SK-N-SH (cell line): ENCODE measurements around the gene TYK2. TPM values are rescaled to one million over a fixed set of nuclear protein-coding genes. Genes with fewer than 3 reads are reported as not detected.

Experiments used
- CTCF ChIA-PET: fragments of 300-600, 350-600 bp; formaldehyde crosslinking; extraction: SDS; loops from one replicate; lab custom pipeline; 2021; lab: Yijun Ruan, JAX
- POLR2A ChIA-PET: fragments of 350-600 bp; sonication (Branson Sonifier 250); formaldehyde crosslinking; extraction: SDS; loops from one replicate; lab custom pipeline; 2020; ENCODE audit warnings: antibody characterized with exemption, inconsistent platforms; lab: Yijun Ruan, JAX
- DNase-seq: peaks from one replicate; pipeline ENCODE4 v3.0.0; 2012
- H2AFZ ChIP-seq: fragments of 200-600 bp; sonication (generic); 2 replicates; pipeline ENCODE4 v1.8.1; 2016; ENCODE audit warnings: antibody characterized with exemption, mild to moderate bottlenecking, low read depth
- H3F3A ChIP-seq: fragments of 200-600 bp; sonication (generic); replicated peaks from 2 replicates; pipeline ENCODE3; 2016; ENCODE audit warnings: antibody characterized with exemption, mild to moderate bottlenecking; ENCODE audit not compliant: insufficient read depth
- H3K27ac ChIP-seq, 2 experiments: fragments of 200-500 bp in 1 of 2; fragments of 200-600 bp in 1 of 2; sonication (Bioruptor generic) in 1 of 2; sonication (generic), shearing (Covaris generic) in 1 of 2; 2 replicates each; pipeline versions ENCODE4 v1.5.1 to v1.6.1; 2014 to 2016; ENCODE audit warnings: low read depth in 2 of 2, inconsistent platforms in 1 of 2, low read length in 1 of 2, mild to moderate bottlenecking in 1 of 2, mixed read lengths in 1 of 2
- H3K27me3 ChIP-seq: fragments of 200-600 bp; sonication (generic), shearing (Covaris generic); 2 replicates; pipeline ENCODE4 v1.6.1; 2016; ENCODE audit warnings: mixed run types; ENCODE audit not compliant: insufficient read depth
- H3K36me3 ChIP-seq, 2 experiments: fragments of 200-500 bp in 1 of 2; fragments of 200-600 bp in 1 of 2; sonication (Bioruptor generic) in 1 of 2; sonication (generic) in 1 of 2; replicated peaks in 1 of 2; 2 replicates each; pipeline versions ENCODE3 to v1.5.1; 2014 to 2016; ENCODE audit warnings: low read length in 1 of 2, mild to moderate bottlenecking in 1 of 2; ENCODE audit not compliant: insufficient read depth in 2 of 2, control insufficient read depth in 1 of 2
- H3K4me1 ChIP-seq, 2 experiments: fragments of 200-500 bp in 1 of 2; fragments of 200-600 bp in 1 of 2; sonication (Bioruptor generic) in 1 of 2; sonication (generic), shearing (Covaris generic) in 1 of 2; 2 replicates each; pipeline versions ENCODE4 v1.5.1 to v1.6.1; 2014 to 2016; ENCODE audit warnings: low read depth in 1 of 2, low read length in 1 of 2, mixed run types in 1 of 2; ENCODE audit not compliant: insufficient read depth in 2 of 2, control insufficient read depth in 1 of 2
- H3K4me2 ChIP-seq: fragments of 200-600 bp; sonication (generic), shearing (Covaris generic); 2 replicates; pipeline ENCODE4 v1.6.1; 2017; ENCODE audit warnings: mixed run types
- H3K4me3 ChIP-seq, 2 experiments: fragments of 200-500 bp in 1 of 2; fragments of 200-600 bp in 1 of 2; sonication (Bioruptor generic) in 1 of 2; sonication (generic), shearing (Covaris generic) in 1 of 2; 2 replicates each; pipeline versions ENCODE4 v1.5.1 to v1.8.1; 2014 to 2016; ENCODE audit warnings: low read depth in 2 of 2, inconsistent platforms in 1 of 2, low read length in 1 of 2, mild to moderate bottlenecking in 1 of 2, mixed read lengths in 1 of 2, moderate library complexity in 1 of 2
- H3K79me2 ChIP-seq: fragments of 200-600 bp; sonication (generic); 2 replicates; pipeline ENCODE4 v1.8.1; 2017; ENCODE audit warnings: mild to moderate bottlenecking; ENCODE audit not compliant: insufficient read depth
- H3K9ac ChIP-seq: fragments of 200-600 bp; sonication (generic); 2 replicates; pipeline ENCODE4 v1.6.1; 2017; ENCODE audit warnings: mixed run types
- H3K9me2 ChIP-seq: fragments of 200-600 bp; sonication (generic); 2 replicates; pipeline ENCODE4 v1.6.1; 2017; ENCODE audit warnings: mixed run types
- H3K9me3 ChIP-seq: fragments of 200-600 bp; sonication (generic); 2 replicates; pipeline ENCODE4 v1.6.1; 2017; ENCODE audit warnings: mixed run types, mild to moderate bottlenecking, moderate library complexity
- H4K20me1 ChIP-seq: fragments of 200-600 bp; sonication (generic); 2 replicates; pipeline ENCODE4 v1.6.1; 2017; ENCODE audit warnings: mild to moderate bottlenecking, mixed run types; ENCODE audit not compliant: insufficient read depth
- CHD2 ChIP-seq: fragments of 150-350 bp; IDR thresholded peaks from 2 replicates; pipeline ENCODE4 v1.6.1; 2018; ENCODE audit warnings: low read length; ENCODE audit not compliant: partially characterized antibody
- EP300 ChIP-seq, 2 experiments: IDR thresholded peaks; 2 replicates each; pipeline versions ENCODE4 v1.4.0 to v1.6.1; 2012; ENCODE audit warnings: borderline replicate concordance in 1 of 2, low read depth in 1 of 2, low read length in 1 of 2
- FOSL2 ChIP-seq: IDR thresholded peaks from 2 replicates; pipeline ENCODE4 v1.4.0; 2012; ENCODE audit warnings: low read depth, mild to moderate bottlenecking, moderate library complexity, borderline replicate concordance
- FOXM1 ChIP-seq: IDR thresholded peaks from 2 replicates; pipeline ENCODE4 v1.4.0; 2012; ENCODE audit warnings: low read depth, mild to moderate bottlenecking
- GABPA ChIP-seq: IDR thresholded peaks from 2 replicates; pipeline ENCODE4 v1.4.0; 2012; ENCODE audit warnings: low read depth, mild to moderate bottlenecking
- GATA2 ChIP-seq: sonication (generic); formaldehyde crosslinking; IDR thresholded peaks from 2 replicates; pipeline ENCODE4 v1.5.0; 2020; ENCODE audit warnings: mild to moderate bottlenecking, missing genetic modification reagents
- JUND ChIP-seq: IDR thresholded peaks from 2 replicates; pipeline ENCODE4 v1.4.0; 2012
- NRF1 ChIP-seq: IDR thresholded peaks from 2 replicates; pipeline ENCODE4 v1.6.1; 2012; ENCODE audit warnings: low read depth, mild to moderate bottlenecking, low read length
- POLR2AphosphoS5 ChIP-seq: IDR thresholded peaks from 2 replicates; pipeline ENCODE4 v1.6.1; 2012; ENCODE audit warnings: low read depth, low read length
- RAD21 ChIP-seq: IDR thresholded peaks from 2 replicates; pipeline ENCODE4 v1.6.1; 2012; ENCODE audit warnings: mild to moderate bottlenecking, low read length
- RCOR1 ChIP-seq: fragments of 150-350 bp; IDR thresholded peaks from 2 replicates; pipeline ENCODE4 v1.6.1; 2017; ENCODE audit warnings: antibody characterized with exemption, low read length
- RFX5 ChIP-seq: IDR thresholded peaks from 2 replicates; pipeline ENCODE4 v1.6.1; 2012; ENCODE audit warnings: mild to moderate bottlenecking, improper control_type of control experiment, low read length
- SIN3A ChIP-seq: IDR thresholded peaks from 2 replicates; pipeline ENCODE4 v1.6.1; 2012; ENCODE audit warnings: low read depth, mild to moderate bottlenecking, low read length, moderate library complexity, borderline replicate concordance
- SMC3 ChIP-seq: IDR thresholded peaks from 2 replicates; pipeline ENCODE4 v1.6.1; 2012; ENCODE audit warnings: low read depth, low read length, improper control_type of control experiment
- TEAD4 ChIP-seq: IDR thresholded peaks from 2 replicates; pipeline ENCODE4 v1.4.0; 2012; ENCODE audit warnings: mild to moderate bottlenecking, borderline replicate concordance; ENCODE audit not compliant: insufficient read depth
- YY1 ChIP-seq: IDR thresholded peaks from 2 replicates; pipeline ENCODE4 v1.4.0; 2012; ENCODE audit warnings: low read depth, mild to moderate bottlenecking
- WGBS: methylation state at CpG from one replicate; pipeline ENCODE4 v1.1.6; 2017; ENCODE audit warnings: low lambda C conversion rate; 5-methylcytosine and 5-hydroxymethylcytosine counted together
- polyA plus RNA-seq, 3 experiments: library from polyadenylated mRNA; depleted of rRNA; stranded (reverse); fragments of >200 nt; gene quantifications; 2 replicates each; pipeline ENCODE4 v1.2.3, GENCODE V29; 2012
- TF ChIP-seq, protein P1 (sequence below): fragments of 200-600 bp; sonication (generic); IDR thresholded peaks from 2 replicates; pipeline ENCODE4 v1.6.1; 2017; ENCODE audit warnings: antibody characterized with exemption, mild to moderate bottlenecking, moderate library complexity
- TF ChIP-seq, protein P2 (sequence below): IDR thresholded peaks from 2 replicates; pipeline ENCODE4 v1.4.0; 2012; ENCODE audit warnings: low read depth
- TF ChIP-seq, protein P3 (sequence below): IDR thresholded peaks from 2 replicates; pipeline ENCODE4 v1.4.0; 2012; ENCODE audit warnings: low read depth, borderline replicate concordance
- TF ChIP-seq, protein P4 (sequence below): IDR thresholded peaks from 2 replicates; pipeline ENCODE4 v1.4.0; 2012; ENCODE audit warnings: low read depth, borderline replicate concordance

TYK2 gene
- polyA plus RNA-seq, 1 of the 3 experiments (the other 2 are of a cell fraction), result 44.6 TPM

DNA sequence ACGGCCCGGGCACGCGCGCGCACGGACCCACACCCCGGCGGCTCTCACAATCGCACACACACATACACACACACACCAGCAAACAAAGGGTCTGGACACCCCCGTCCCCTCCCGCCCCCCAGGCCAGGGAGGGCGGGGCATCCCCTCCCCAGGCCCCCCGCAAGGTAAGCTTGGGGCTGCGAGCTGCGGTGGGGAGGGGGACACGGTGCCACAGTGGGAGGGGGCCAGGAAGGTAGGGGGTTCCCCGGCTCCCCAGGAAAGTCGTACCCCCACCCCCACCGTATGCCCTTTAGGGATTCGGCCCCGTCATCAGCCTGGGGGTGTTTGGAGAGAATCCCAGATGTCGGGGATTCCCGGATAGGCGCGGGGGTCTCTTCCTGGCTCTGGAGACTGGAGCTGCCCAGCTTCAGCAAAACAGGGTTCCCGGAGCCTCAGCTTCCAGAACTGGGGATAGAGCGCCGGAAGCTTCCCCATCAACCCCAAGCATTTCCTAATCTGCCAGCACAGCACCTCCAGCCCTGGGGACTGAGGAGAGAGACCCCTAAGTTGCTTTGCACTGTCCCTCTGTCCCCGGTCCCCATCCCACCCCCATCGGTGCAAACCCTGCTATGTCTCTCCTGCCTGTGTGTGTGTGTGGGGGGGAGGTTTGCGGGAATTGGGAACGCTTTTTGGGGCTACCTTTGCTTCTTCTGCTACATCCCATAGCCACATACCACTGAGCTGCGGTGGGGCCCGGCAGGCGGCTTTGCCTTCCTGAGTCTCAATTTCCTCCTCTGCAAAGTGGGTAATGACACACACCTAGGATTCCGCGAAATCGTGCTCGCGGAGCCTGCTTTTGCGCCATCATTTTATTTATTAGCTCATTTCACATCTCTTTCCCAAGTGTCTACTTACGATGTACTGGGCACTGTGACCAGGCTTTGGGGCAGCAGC is 24.8 kb upstream of the TYK2 start:
- Histone ChIP-seq H3K27ac (no peak overlapping the region), H2AFZ (peak overlapping the region; percentile 94; the same call in 1 of the 2 replicates), H3K9me2 (no peaks in the 10 kb centered on the region), H4K20me1 (peaks cover 17% of the 10 kb centered on the region)
- DNase-seq, result peak; percentile 42
- TF ChIP-seq NRF1 (no peak), CHD2 (no peak), RFX5 (no peak), POLR2AphosphoS5 (no peak), FOSL2 (no peak), RAD21 (no peak), TEAD4 (no peak), YY1 (no peak), GATA2 (CRISPR knock-in tag) (no peak), JUND (no peak), FOXM1 (no peak), SMC3 (no peak), SIN3A (no peak), RCOR1 (no peak), EP300 (IDR thresholded peaks at IDR 0.05; ENCODE audit: borderline replicate concordance in 1 of 2, low read depth in 1 of 2, low read length in 1 of 2) (no peak), GABPA (no peak)
- TF ChIP-seq, protein P1, sequence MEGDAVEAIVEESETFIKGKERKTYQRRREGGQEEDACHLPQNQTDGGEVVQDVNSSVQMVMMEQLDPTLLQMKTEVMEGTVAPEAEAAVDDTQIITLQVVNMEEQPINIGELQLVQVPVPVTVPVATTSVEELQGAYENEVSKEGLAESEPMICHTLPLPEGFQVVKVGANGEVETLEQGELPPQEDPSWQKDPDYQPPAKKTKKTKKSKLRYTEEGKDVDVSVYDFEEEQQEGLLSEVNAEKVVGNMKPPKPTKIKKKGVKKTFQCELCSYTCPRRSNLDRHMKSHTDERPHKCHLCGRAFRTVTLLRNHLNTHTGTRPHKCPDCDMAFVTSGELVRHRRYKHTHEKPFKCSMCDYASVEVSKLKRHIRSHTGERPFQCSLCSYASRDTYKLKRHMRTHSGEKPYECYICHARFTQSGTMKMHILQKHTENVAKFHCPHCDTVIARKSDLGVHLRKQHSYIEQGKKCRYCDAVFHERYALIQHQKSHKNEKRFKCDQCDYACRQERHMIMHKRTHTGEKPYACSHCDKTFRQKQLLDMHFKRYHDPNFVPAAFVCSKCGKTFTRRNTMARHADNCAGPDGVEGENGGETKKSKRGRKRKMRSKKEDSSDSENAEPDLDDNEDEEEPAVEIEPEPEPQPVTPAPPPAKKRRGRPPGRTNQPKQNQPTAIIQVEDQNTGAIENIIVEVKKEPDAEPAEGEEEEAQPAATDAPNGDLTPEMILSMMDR, result no peak
- TF ChIP-seq, protein P2, sequence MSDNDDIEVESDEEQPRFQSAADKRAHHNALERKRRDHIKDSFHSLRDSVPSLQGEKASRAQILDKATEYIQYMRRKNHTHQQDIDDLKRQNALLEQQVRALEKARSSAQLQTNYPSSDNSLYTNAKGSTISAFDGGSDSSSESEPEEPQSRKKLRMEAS, result no peak
- TF ChIP-seq, protein P3, sequence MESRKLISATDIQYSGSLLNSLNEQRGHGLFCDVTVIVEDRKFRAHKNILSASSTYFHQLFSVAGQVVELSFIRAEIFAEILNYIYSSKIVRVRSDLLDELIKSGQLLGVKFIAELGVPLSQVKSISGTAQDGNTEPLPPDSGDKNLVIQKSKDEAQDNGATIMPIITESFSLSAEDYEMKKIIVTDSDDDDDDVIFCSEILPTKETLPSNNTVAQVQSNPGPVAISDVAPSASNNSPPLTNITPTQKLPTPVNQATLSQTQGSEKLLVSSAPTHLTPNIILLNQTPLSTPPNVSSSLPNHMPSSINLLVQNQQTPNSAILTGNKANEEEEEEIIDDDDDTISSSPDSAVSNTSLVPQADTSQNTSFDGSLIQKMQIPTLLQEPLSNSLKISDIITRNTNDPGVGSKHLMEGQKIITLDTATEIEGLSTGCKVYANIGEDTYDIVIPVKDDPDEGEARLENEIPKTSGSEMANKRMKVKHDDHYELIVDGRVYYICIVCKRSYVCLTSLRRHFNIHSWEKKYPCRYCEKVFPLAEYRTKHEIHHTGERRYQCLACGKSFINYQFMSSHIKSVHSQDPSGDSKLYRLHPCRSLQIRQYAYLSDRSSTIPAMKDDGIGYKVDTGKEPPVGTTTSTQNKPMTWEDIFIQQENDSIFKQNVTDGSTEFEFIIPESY, result no peak
- TF ChIP-seq, protein P4, sequence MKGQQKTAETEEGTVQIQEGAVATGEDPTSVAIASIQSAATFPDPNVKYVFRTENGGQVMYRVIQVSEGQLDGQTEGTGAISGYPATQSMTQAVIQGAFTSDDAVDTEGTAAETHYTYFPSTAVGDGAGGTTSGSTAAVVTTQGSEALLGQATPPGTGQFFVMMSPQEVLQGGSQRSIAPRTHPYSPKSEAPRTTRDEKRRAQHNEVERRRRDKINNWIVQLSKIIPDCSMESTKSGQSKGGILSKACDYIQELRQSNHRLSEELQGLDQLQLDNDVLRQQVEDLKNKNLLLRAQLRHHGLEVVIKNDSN, result no peak
- TF ChIP-seq, all 33 proteins: peak for 0
- 36% methylated on average over 21 of the region's 43 CpGs for WGBS
- H3K27me3 ChIP-seq, result no peaks in the 10 kb centered on the region
- POLR2A ChIA-PET, result interaction anchor here (2.1 kb wide), 1 partner anchor 11 kb away, joined by 9 read pairs; no protein-coding TSS in a partner anchor
- CTCF ChIA-PET, result interaction anchor here (0.6 to 14.8 kb wide), 25 partner anchors 7 to 372 kb away, joined by 3 to 313 read pairs (median 4); partner anchors contain the start of genes ICAM1, PDE4A, QTRT1 and TYK2
- H3K4me3 ChIP-seq, result peak overlapping the region; percentile 89 to 98
- peaks cover 9 to 15% of the 10 kb centered on the region in 2 experiments; a peak in 3 of 4 replicates for H3K4me1 ChIP-seq
- peak overlapping the region; percentile 94 for H3K9ac ChIP-seq
- H3K79me2 ChIP-seq, result peaks cover 33% of the 10 kb centered on the region
- peak overlapping the region; percentile 96 for H3K4me2 ChIP-seq
- H3K9me3 ChIP-seq, result no peaks in the 10 kb centered on the region
- peaks cover 3 to 11% of the 10 kb centered on the region in 2 experiments for H3K36me3 ChIP-seq
- no peaks in the 10 kb centered on the region for H3F3A ChIP-seq
